22Rv1 (cell line): ENCODE results near the gene TLE3.
A peak's percentile ranks its signal among the peaks of the same experiment; 100 is the strongest.

Experiments
- H3K27ac ChIP-seq: fragments of 450-650 bp; 2 replicates; pipeline ENCODE4 v1.5.1; 2017
- ZFX ChIP-seq: fragments of 450-650 bp; IDR thresholded peaks from 2 replicates; pipeline ENCODE4 v1.6.1; 2017; ENCODE audit warnings: antibody characterized with exemption, borderline replicate concordance
- TF ChIP-seq, protein P1 (sequence below): fragments of 450-650 bp; IDR thresholded peaks from 2 replicates; pipeline ENCODE4 v1.5.1; 2017; ENCODE audit warnings: mild to moderate bottlenecking

The TLE3 gene

GRCh38 chr15:70071799-70072198, 25.9 kb downstream of the TLE3 start:
- TF ChIP-seq, protein P1, sequence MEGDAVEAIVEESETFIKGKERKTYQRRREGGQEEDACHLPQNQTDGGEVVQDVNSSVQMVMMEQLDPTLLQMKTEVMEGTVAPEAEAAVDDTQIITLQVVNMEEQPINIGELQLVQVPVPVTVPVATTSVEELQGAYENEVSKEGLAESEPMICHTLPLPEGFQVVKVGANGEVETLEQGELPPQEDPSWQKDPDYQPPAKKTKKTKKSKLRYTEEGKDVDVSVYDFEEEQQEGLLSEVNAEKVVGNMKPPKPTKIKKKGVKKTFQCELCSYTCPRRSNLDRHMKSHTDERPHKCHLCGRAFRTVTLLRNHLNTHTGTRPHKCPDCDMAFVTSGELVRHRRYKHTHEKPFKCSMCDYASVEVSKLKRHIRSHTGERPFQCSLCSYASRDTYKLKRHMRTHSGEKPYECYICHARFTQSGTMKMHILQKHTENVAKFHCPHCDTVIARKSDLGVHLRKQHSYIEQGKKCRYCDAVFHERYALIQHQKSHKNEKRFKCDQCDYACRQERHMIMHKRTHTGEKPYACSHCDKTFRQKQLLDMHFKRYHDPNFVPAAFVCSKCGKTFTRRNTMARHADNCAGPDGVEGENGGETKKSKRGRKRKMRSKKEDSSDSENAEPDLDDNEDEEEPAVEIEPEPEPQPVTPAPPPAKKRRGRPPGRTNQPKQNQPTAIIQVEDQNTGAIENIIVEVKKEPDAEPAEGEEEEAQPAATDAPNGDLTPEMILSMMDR, result no peak
- no peak for TF ChIP-seq ZFX
- H3K27ac ChIP-seq, result no peak overlapping the region

DNA sequence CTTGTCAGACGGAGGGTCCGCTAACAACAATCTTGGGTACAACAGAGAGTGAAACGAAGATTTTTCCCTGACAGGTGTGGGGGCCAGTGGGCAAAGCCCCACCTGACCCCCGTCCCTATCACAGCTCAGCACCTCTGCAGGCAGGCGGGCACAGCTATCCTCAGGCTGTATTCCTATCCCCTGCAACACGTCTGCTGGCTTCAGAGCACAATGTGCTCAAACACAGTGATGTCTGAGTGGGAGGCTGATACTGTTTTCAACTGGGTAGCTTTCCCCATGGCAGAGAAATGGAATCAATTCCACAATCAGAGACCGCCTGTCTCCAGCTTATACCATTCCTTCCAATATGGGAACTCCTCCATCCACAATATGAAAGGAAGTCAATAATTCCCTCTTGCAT, 28.0 kb downstream of the TLE3 start:
- no peak overlapping the region for H3K27ac ChIP-seq
- TF ChIP-seq ZFX, result no peak
- TF ChIP-seq, protein P1, result no peak

DNA sequence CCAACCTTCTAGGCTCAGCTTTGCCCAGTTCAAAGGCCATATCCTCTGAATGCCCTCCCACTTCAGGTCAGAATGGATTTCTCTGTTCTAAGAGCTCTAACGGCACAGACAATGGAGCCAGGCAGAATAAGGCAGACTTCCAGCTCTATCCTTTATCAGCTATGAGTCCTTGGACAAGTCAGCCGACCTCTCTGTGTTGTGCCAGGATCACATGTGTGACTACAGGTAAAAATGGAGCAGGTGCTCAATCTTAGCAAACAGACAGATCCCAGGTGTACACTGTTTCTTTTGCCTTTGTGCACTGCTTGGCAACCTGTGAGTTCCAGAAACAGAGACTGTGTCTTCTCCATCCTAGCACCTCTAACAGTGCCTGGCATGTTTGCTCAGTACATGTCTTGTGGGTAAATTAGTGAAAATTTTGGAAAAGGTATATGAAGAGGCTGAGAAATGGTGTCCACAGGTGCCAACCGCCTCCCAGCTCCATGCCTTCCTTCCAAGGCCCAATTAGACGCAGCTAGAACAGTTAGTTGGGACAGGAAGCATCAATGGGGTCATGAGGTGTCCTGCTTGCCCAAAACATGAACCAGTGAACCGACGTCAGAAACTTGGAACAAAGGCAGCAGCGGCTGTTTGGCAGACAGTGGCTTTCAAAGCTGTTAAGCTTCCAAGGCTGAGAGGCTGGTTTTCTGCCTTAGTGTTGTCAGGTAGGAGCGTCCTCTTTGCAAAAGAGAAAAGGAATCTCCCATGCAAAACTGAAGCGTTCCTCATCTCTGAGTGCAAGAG, 28.7 kb downstream of the TLE3 start:
- no peak overlapping the region for H3K27ac ChIP-seq
- TF ChIP-seq ZFX, result no peak
- TF ChIP-seq, protein P1, result no peak

- peak overlapping the region; percentile 56 for H3K27ac ChIP-seq
These were observed 30.0 kb downstream of the TLE3 start for GRCh38 chr15:70067681-70068080.

DNA sequence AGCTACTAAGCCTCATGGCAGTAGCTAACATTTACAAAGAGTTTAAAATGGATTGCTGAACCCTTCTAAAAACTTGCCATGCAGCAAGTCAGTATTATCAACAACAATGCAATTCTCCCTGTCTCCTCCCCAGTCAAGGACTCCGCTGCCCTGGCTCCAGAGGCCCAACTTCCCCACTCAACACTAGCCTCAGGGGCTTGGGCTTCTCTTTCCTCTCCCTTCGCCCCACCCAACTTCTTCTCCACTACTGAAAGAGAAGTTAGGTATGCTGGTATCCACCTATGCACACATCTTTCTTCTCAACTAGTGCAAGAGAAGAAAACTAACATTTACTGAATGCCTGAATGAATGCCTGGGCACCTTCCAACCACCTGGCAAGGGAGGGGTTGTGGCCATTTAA, 30.7 kb downstream of the TLE3 start:
- peak overlapping the region; percentile 56 for H3K27ac ChIP-seq
- TF ChIP-seq, protein P1, result no peak
- no peak for TF ChIP-seq ZFX

More at GRCh38 chr15:70067681-70068080, 30.0 kb downstream of the TLE3 start:
- TF ChIP-seq, protein P1, result no peak
- no peak for TF ChIP-seq ZFX

GRCh38 chr15:70066447-70066846, 31.3 kb downstream of the TLE3 start:
- peak overlapping the region; percentile 56 for H3K27ac ChIP-seq
- TF ChIP-seq ZFX, result no peak
- TF ChIP-seq, protein P1, result no peak

- peak overlapping the region; percentile 56 for H3K27ac ChIP-seq
- TF ChIP-seq, protein P1, result no peak
These were observed 31.7 kb downstream of the TLE3 start for GRCh38 chr15:70066004-70066403.
